ENCODE data around the gene AP1S3. TPM values are rescaled to one million over a fixed set of nuclear protein-coding genes. Genes with fewer than 3 reads are reported as not detected.

The AP1S3 gene
- total RNA-seq, 1 experiment from 2014 or later: 185 TPM

DNA sequence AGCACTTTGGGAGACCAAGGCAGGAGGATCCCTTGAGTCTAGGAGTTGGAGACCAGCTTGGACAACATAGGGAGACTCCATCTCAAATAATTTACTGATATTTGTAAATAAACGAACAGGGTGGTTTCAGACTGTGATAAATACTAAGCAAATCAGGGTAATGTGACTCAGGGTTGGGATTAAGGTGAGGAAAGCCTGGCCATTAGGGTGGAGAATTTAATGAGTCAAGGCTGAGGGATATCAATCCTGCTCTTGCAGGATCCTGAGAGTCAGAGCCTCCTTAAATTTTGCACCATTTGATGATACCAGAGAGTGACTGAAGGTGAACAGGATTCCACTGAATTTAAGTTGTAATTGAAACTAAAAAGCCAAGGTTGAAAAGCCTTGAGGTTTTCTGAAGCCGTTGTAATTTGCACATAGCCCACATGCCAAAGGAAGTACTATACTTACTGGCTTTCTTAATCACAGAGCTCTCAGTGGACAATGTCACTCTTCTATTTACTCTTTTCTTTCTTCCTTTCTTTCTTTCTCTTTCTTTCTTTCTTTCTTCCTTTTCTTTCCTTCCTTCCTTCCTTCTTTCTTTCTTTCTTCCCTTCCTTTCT lies 28.6 kb upstream of the AP1S3 start:
- H3K4me1 ChIP-seq (ENCODE audit: control insufficient read depth in 1 of 2, insufficient read depth in 2 of 2, low read length in 2 of 2): peaks cover 18 to 30% of the 10 kb centered on the region in 2 experiments
- ChIA-PET CTCF (no interaction called here), RAD21 (ENCODE audit: low non-redundant PET in 1 of 2, low total read pairs in 2 of 2, uncharacterized antibody in 2 of 2, unreplicated experiment in 2 of 2) (no interaction called here), POLR2A (no interaction called here)
- no peak for DNase-seq (ENCODE audit: low read depth, low spot score)
- no peaks in the 10 kb centered on the region for H4K20me1 ChIP-seq (ENCODE audit: insufficient read depth)
- intact Hi-C loops (cut with micrococcal nuclease): no loop called here
- no peaks in the 10 kb centered on the region for H3K27me3 ChIP-seq (ENCODE audit: insufficient read depth, low read length)
- no peak overlapping the region for H3K9ac ChIP-seq (ENCODE audit: low read length)
- no peak overlapping the region for H3K4me2 ChIP-seq (ENCODE audit: low read length)
- no peak for ATAC-seq
- H3K9me2 ChIP-seq (ENCODE audit: insufficient read depth): no peaks in the 10 kb centered on the region
- H3K4me3 ChIP-seq (replicated peaks in 1 of 2; ENCODE audit: low read depth in 1 of 2, low read length in 2 of 2): no peak overlapping the region
- no peaks in the 10 kb centered on the region for H3K9me3 ChIP-seq (ENCODE audit: control insufficient read depth in 1 of 2, insufficient read depth in 1 of 2, low read depth in 1 of 2, low read length in 2 of 2)
- H3K79me2 ChIP-seq (ENCODE audit: insufficient read depth, low read length): no peaks in the 10 kb centered on the region
- no TSS peak for BruUV-seq (replicated peaks)
- no peaks in the 10 kb centered on the region for H3K36me3 ChIP-seq (ENCODE audit: control insufficient read depth in 1 of 2, insufficient read depth in 2 of 2, low read length in 2 of 2)
- H2AFZ ChIP-seq (ENCODE audit: low read depth, low read length, poor library complexity, severe bottlenecking): no peak overlapping the region
- TF ChIP-seq, protein P1, sequence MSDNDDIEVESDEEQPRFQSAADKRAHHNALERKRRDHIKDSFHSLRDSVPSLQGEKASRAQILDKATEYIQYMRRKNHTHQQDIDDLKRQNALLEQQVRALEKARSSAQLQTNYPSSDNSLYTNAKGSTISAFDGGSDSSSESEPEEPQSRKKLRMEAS (IDR thresholded peaks at IDR 0.05): no peak
- TF ChIP-seq POLR2AphosphoS5 (IDR thresholded peaks at IDR 0.05; ENCODE audit: low read depth, low read length): no peak
- TF ChIP-seq RAD21 (IDR thresholded peaks at IDR 0.05; ENCODE audit: low read depth): no peak
- TF ChIP-seq FOSL1 (IDR thresholded peaks at IDR 0.05; ENCODE audit: low read depth): no peak
- no peak for TF ChIP-seq TCF7L2 (IDR thresholded peaks at IDR 0.05; ENCODE audit: borderline replicate concordance, extremely low read depth, insufficient read depth, insufficient read length)
- TF ChIP-seq CBX3 (IDR thresholded peaks at IDR 0.05; ENCODE audit: low read depth): no peak
- no peak for TF ChIP-seq YY1 (IDR thresholded peaks at IDR 0.05; ENCODE audit: extremely low read depth, insufficient replicate concordance, low read depth, low read length)
- no peak for TF ChIP-seq EGR1 (IDR thresholded peaks at IDR 0.05; ENCODE audit: low read depth)
- no peak for TF ChIP-seq SP1 (IDR thresholded peaks at IDR 0.05; ENCODE audit: low read depth)
- no peak for TF ChIP-seq CEBPB (IDR thresholded peaks at IDR 0.05; ENCODE audit: low read depth)
- TF ChIP-seq JUND (IDR thresholded peaks at IDR 0.05): no peak
- TF ChIP-seq, protein P2, sequence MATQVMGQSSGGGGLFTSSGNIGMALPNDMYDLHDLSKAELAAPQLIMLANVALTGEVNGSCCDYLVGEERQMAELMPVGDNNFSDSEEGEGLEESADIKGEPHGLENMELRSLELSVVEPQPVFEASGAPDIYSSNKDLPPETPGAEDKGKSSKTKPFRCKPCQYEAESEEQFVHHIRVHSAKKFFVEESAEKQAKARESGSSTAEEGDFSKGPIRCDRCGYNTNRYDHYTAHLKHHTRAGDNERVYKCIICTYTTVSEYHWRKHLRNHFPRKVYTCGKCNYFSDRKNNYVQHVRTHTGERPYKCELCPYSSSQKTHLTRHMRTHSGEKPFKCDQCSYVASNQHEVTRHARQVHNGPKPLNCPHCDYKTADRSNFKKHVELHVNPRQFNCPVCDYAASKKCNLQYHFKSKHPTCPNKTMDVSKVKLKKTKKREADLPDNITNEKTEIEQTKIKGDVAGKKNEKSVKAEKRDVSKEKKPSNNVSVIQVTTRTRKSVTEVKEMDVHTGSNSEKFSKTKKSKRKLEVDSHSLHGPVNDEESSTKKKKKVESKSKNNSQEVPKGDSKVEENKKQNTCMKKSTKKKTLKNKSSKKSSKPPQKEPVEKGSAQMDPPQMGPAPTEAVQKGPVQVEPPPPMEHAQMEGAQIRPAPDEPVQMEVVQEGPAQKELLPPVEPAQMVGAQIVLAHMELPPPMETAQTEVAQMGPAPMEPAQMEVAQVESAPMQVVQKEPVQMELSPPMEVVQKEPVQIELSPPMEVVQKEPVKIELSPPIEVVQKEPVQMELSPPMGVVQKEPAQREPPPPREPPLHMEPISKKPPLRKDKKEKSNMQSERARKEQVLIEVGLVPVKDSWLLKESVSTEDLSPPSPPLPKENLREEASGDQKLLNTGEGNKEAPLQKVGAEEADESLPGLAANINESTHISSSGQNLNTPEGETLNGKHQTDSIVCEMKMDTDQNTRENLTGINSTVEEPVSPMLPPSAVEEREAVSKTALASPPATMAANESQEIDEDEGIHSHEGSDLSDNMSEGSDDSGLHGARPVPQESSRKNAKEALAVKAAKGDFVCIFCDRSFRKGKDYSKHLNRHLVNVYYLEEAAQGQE (IDR thresholded peaks at IDR 0.05; ENCODE audit: low read depth): no peak
- no peak for TF ChIP-seq EZH2 (IDR thresholded peaks at IDR 0.05)
- TF ChIP-seq, protein P3, sequence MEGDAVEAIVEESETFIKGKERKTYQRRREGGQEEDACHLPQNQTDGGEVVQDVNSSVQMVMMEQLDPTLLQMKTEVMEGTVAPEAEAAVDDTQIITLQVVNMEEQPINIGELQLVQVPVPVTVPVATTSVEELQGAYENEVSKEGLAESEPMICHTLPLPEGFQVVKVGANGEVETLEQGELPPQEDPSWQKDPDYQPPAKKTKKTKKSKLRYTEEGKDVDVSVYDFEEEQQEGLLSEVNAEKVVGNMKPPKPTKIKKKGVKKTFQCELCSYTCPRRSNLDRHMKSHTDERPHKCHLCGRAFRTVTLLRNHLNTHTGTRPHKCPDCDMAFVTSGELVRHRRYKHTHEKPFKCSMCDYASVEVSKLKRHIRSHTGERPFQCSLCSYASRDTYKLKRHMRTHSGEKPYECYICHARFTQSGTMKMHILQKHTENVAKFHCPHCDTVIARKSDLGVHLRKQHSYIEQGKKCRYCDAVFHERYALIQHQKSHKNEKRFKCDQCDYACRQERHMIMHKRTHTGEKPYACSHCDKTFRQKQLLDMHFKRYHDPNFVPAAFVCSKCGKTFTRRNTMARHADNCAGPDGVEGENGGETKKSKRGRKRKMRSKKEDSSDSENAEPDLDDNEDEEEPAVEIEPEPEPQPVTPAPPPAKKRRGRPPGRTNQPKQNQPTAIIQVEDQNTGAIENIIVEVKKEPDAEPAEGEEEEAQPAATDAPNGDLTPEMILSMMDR (IDR thresholded peaks at IDR 0.05 in 2 of 3, conservative IDR thresholded peaks at IDR 0.05 in 1 of 3; ENCODE audit: borderline replicate concordance in 1 of 3, insufficient read depth in 1 of 3, low read depth in 2 of 3, low read length in 2 of 3): no peak
- TF ChIP-seq, protein P4, sequence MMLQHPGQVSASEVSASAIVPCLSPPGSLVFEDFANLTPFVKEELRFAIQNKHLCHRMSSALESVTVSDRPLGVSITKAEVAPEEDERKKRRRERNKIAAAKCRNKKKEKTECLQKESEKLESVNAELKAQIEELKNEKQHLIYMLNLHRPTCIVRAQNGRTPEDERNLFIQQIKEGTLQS (IDR thresholded peaks at IDR 0.05): no peak
- TF ChIP-seq, protein P5, sequence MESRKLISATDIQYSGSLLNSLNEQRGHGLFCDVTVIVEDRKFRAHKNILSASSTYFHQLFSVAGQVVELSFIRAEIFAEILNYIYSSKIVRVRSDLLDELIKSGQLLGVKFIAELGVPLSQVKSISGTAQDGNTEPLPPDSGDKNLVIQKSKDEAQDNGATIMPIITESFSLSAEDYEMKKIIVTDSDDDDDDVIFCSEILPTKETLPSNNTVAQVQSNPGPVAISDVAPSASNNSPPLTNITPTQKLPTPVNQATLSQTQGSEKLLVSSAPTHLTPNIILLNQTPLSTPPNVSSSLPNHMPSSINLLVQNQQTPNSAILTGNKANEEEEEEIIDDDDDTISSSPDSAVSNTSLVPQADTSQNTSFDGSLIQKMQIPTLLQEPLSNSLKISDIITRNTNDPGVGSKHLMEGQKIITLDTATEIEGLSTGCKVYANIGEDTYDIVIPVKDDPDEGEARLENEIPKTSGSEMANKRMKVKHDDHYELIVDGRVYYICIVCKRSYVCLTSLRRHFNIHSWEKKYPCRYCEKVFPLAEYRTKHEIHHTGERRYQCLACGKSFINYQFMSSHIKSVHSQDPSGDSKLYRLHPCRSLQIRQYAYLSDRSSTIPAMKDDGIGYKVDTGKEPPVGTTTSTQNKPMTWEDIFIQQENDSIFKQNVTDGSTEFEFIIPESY (IDR thresholded peaks at IDR 0.05; ENCODE audit: extremely low read depth, insufficient replicate concordance, low read length): no peak
- TF ChIP-seq POLR2A (IDR thresholded peaks at IDR 0.05; ENCODE audit: borderline replicate concordance, extremely low read depth, insufficient read depth, insufficient read length): no peak
- TF ChIP-seq ZNF274 (IDR thresholded peaks at IDR 0.05; ENCODE audit: low read depth, low read length): no peak
- no peak for TF ChIP-seq ELF1 (IDR thresholded peaks at IDR 0.05; ENCODE audit: borderline replicate concordance, low read depth)
- no peak for TF ChIP-seq EZH2phosphoT487 (IDR thresholded peaks at IDR 0.05; ENCODE audit: borderline replicate concordance)
- H3K27ac ChIP-seq (ENCODE audit: low read depth, low read length): no peak overlapping the region
